Mesendoderm (in vitro differentiated cells): Measurements from ENCODE around the gene RPS21.

Source experiments
- DNase-seq: peaks from one replicate; pipeline ENCODE4 v3.0.0; 2013
- H2AK5ac ChIP-seq: 2 replicates; pipeline ENCODE4 v1.6.1; 2013; ENCODE audit warnings: low read length, inconsistent platforms
- H2BK120ac ChIP-seq: 2 replicates; pipeline ENCODE4 v1.6.1; 2013; ENCODE audit warnings: low read depth, mild to moderate bottlenecking, low read length, moderate library complexity, mixed read lengths
- H2BK15ac ChIP-seq: replicated peaks from 2 replicates; pipeline ENCODE4 v1.6.1; 2013; ENCODE audit warnings: low read depth, mild to moderate bottlenecking, moderate library complexity
- H2BK5ac ChIP-seq: 2 replicates; pipeline ENCODE4 v1.6.1; 2013; ENCODE audit warnings: low read length, inconsistent platforms
- H3K18ac ChIP-seq: 2 replicates; pipeline ENCODE4 v1.6.1; 2013; ENCODE audit warnings: mild to moderate bottlenecking, low read length, mixed read lengths
- H3K23ac ChIP-seq: one replicate; pipeline ENCODE4 v1.6.1; 2013; ENCODE audit warnings: low read length
- H3K27ac ChIP-seq: 2 replicates; pipeline ENCODE4 v1.5.1; 2013; ENCODE audit warnings: low read depth, mild to moderate bottlenecking, inconsistent platforms, low read length, moderate library complexity
- H3K27me3 ChIP-seq: 2 replicates; pipeline ENCODE4 v1.6.1; 2013; ENCODE audit warnings: low read length, control low read depth, mild to moderate bottlenecking, inconsistent platforms; ENCODE audit not compliant: insufficient read depth, poor library complexity
- H3K36me3 ChIP-seq: 2 replicates; pipeline ENCODE4 v1.6.1; 2013; ENCODE audit warnings: low read length, inconsistent platforms; ENCODE audit not compliant: control insufficient read depth, insufficient read depth
- H3K4ac ChIP-seq: one replicate; pipeline ENCODE4 v1.6.1; 2013; ENCODE audit warnings: low read depth, mild to moderate bottlenecking, low read length, moderate library complexity
- H3K4me1 ChIP-seq: 2 replicates; pipeline ENCODE4 v1.6.1; 2013; ENCODE audit warnings: low read depth, low read length, inconsistent platforms; ENCODE audit not compliant: control insufficient read depth
- H3K4me2 ChIP-seq: 2 replicates; pipeline ENCODE4 v1.6.1; 2013; ENCODE audit warnings: low read length
- H3K4me3 ChIP-seq: 2 replicates; pipeline ENCODE4 v1.5.1; 2013; ENCODE audit warnings: mild to moderate bottlenecking, low read length
- H3K56ac ChIP-seq: one replicate; pipeline ENCODE4 v1.6.1; 2013; ENCODE audit warnings: low read length
- H3K79me1 ChIP-seq: 2 replicates; pipeline ENCODE4 v1.6.1; 2013; ENCODE audit warnings: low read length, inconsistent platforms
- H3K79me2 ChIP-seq: 2 replicates; pipeline ENCODE4 v1.6.1; 2013; ENCODE audit warnings: mild to moderate bottlenecking, low read length; ENCODE audit not compliant: control insufficient read depth, insufficient read depth
- H3K9ac ChIP-seq: 2 replicates; pipeline ENCODE4 v1.6.1; 2013; ENCODE audit warnings: low read length, inconsistent platforms
- H4K5ac ChIP-seq: one replicate; pipeline ENCODE4 v1.6.1; 2013; ENCODE audit warnings: low read length
- H4K8ac ChIP-seq: one replicate; pipeline ENCODE4 v1.6.1; 2013; ENCODE audit warnings: low read depth, mild to moderate bottlenecking, control low read depth, low read length, moderate library complexity
- WGBS: extraction: QIAGEN DNeasy Blood & Tissue Kit; methylation state at CpG from one replicate; pipeline ENCODE4 v1.1.7; 2013; ENCODE audit warnings: low lambda C conversion rate, missing lambda C conversion rate; ENCODE audit not compliant: insufficient coverage; ENCODE audit errors: extremely low coverage; 5-methylcytosine and 5-hydroxymethylcytosine counted together

RPS21 gene

DNA sequence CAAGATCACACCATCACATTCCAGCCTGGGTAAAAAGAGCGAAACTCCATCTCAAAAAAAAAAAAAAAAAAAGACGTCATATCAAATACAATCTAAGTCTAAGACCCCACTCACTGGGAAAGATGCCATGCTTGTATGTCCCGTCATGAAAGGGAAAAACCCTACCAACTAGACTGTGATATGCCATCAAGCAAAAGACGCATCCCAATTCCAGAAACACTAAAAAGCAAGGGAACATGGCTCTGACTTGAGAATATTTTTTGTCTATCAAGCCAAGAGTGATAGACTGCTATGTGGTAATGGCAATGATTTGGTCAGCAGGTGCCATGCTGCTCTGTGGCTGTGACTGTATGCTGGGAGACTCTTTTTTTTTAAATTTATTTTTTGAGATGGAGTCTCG lies 42.8 kb upstream of the RPS21 start:
- H4K8ac ChIP-seq = no peak overlapping the region
- peaks cover 2% of the 10 kb centered on the region for H3K36me3 ChIP-seq
- H2BK15ac ChIP-seq = no peak overlapping the region
- H3K23ac ChIP-seq = no peak overlapping the region
- no peak overlapping the region for H3K9ac ChIP-seq
- no peak overlapping the region for H3K18ac ChIP-seq
- no peak overlapping the region for H3K4me2 ChIP-seq
- no peaks in the 10 kb centered on the region for H3K79me1 ChIP-seq
- H3K27ac ChIP-seq = no peak overlapping the region
- H3K4ac ChIP-seq = no peak overlapping the region
- H2AK5ac ChIP-seq = no peak overlapping the region
- no peak for DNase-seq
- no peaks in the 10 kb centered on the region for H3K27me3 ChIP-seq
- H3K4me3 ChIP-seq = no peak overlapping the region
- no CpG with 5 or more reads among the region's 5 CpGs for WGBS
- H3K4me1 ChIP-seq = no peaks in the 10 kb centered on the region
- no peak overlapping the region for H3K56ac ChIP-seq
- H4K5ac ChIP-seq = no peak overlapping the region
- no peak overlapping the region for H2BK120ac ChIP-seq
- H3K79me2 ChIP-seq = no peaks in the 10 kb centered on the region
- no peak overlapping the region for H2BK5ac ChIP-seq

DNA sequence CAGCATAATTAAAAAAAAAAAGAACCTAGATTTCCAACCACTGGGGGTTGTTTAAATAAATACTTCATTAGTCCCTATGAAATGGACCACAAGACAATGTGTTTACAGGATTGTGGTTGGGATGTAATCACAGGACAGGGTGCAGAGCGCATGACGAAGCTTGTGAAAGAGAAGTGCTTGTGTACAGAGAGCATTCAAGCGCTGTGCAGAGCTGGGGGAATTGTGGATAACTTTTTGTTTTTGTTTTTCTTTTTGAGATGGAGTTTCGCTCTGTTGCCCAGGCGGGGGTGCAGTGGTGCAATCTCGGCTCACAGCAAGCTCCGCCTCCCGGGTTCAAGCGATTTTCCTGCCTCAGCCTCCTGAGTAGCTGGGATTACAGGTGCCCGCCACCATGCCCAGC lies 42.1 kb upstream of the RPS21 start:
- Histone ChIP-seq H3K56ac (no peak overlapping the region), H3K27ac (no peak overlapping the region), H4K5ac (no peak overlapping the region), H3K4me1 (no peaks in the 10 kb centered on the region), H2AK5ac (no peak overlapping the region), H3K79me2 (no peaks in the 10 kb centered on the region), H3K79me1 (no peaks in the 10 kb centered on the region), H4K8ac (no peak overlapping the region), H2BK15ac (no peak overlapping the region), H3K4ac (no peak overlapping the region), H3K4me3 (no peak overlapping the region), H3K23ac (no peak overlapping the region), H3K18ac (no peak overlapping the region), H3K4me2 (no peak overlapping the region), H3K27me3 (no peaks in the 10 kb centered on the region), H2BK5ac (no peak overlapping the region), H2BK120ac (no peak overlapping the region), H3K36me3 (peaks cover 2% of the 10 kb centered on the region), H3K9ac (no peak overlapping the region)
- no CpG with 5 or more reads among the region's 10 CpGs for WGBS
- no peak for DNase-seq

GRCh38 chr20:62345681-62346370 lies 41.1 kb upstream of the RPS21 start:
- H3K79me2 ChIP-seq = no peaks in the 10 kb centered on the region
- no peak overlapping the region for H3K56ac ChIP-seq
- no peak overlapping the region for H3K27ac ChIP-seq
- no peak overlapping the region for H2AK5ac ChIP-seq
- H3K27me3 ChIP-seq = no peaks in the 10 kb centered on the region
- no peaks in the 10 kb centered on the region for H3K4me1 ChIP-seq
- peaks cover 2% of the 10 kb centered on the region for H3K36me3 ChIP-seq
- H3K79me1 ChIP-seq = no peaks in the 10 kb centered on the region
- H2BK5ac ChIP-seq = no peak overlapping the region
- DNase-seq = no peak
- no peak overlapping the region for H3K23ac ChIP-seq
- no peak overlapping the region for H3K18ac ChIP-seq
- no peak overlapping the region for H2BK120ac ChIP-seq
- no peak overlapping the region for H4K8ac ChIP-seq
- H3K4me2 ChIP-seq = no peak overlapping the region
- no peak overlapping the region for H2BK15ac ChIP-seq
- no peak overlapping the region for H3K9ac ChIP-seq
- no peak overlapping the region for H3K4me3 ChIP-seq
- H3K4ac ChIP-seq = no peak overlapping the region
- H4K5ac ChIP-seq = no peak overlapping the region
- no CpG with 5 or more reads among the region's 25 CpGs for WGBS

GRCh38 chr20:62346398-62347150 lies 40.3 kb upstream of the RPS21 start:
- Histone ChIP-seq H3K23ac (no peak overlapping the region), H3K18ac (no peak overlapping the region), H3K4me2 (no peak overlapping the region), H3K36me3 (peaks cover 2% of the 10 kb centered on the region), H2BK15ac (no peak overlapping the region), H3K27ac (no peak overlapping the region), H3K27me3 (no peaks in the 10 kb centered on the region), H4K8ac (no peak overlapping the region), H4K5ac (no peak overlapping the region), H2BK5ac (no peak overlapping the region), H3K79me2 (no peaks in the 10 kb centered on the region), H3K79me1 (no peaks in the 10 kb centered on the region), H2AK5ac (no peak overlapping the region), H3K9ac (no peak overlapping the region), H3K4ac (no peak overlapping the region), H2BK120ac (no peak overlapping the region), H3K4me3 (no peak overlapping the region), H3K56ac (no peak overlapping the region), H3K4me1 (no peaks in the 10 kb centered on the region)
- DNase-seq = no peak
- no CpG with 5 or more reads among the region's 34 CpGs for WGBS

- Histone ChIP-seq H4K8ac (no peak overlapping the region), H3K9ac (no peak overlapping the region), H3K79me2 (no peaks in the 10 kb centered on the region), H3K23ac (no peak overlapping the region), H2BK120ac (no peak overlapping the region), H3K56ac (no peak overlapping the region), H3K36me3 (peaks cover 2% of the 10 kb centered on the region), H3K18ac (no peak overlapping the region), H2AK5ac (no peak overlapping the region), H3K4me2 (no peak overlapping the region), H4K5ac (no peak overlapping the region), H3K79me1 (no peaks in the 10 kb centered on the region), H3K4me1 (no peaks in the 10 kb centered on the region), H2BK5ac (no peak overlapping the region), H3K27me3 (no peaks in the 10 kb centered on the region), H2BK15ac (no peak overlapping the region), H3K27ac (no peak overlapping the region), H3K4me3 (no peak overlapping the region), H3K4ac (no peak overlapping the region)
- DNase-seq = no peak
- no CpG with 5 or more reads among the region's 10 CpGs for WGBS
These were observed 39.8 kb upstream of the RPS21 start for GRCh38 chr20:62347151-62347404.

DNA sequence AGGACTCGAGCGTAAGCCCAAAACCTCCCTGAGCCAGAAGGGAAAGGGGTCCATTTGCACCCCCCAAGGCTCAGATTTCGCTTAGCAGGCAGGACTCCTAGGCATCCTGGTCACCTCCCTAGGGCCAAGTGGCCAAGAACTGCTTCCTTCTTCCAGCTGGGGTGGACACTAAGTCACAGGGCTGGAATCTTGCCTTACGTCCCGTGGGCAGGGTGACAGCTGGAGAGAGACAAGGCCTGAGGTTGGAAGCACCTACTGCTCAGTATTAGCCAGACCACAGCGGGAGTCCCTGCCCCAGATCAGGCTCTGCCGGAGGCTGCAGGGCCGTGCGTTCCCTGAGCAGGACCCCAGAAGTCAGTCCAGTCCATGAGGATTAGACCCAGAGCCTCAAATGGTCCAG lies 39.5 kb upstream of the RPS21 start:
- Histone ChIP-seq H3K79me2 (no peaks in the 10 kb centered on the region), H2BK120ac (no peak overlapping the region), H3K27ac (no peak overlapping the region), H3K23ac (no peak overlapping the region), H3K18ac (no peak overlapping the region), H3K9ac (no peak overlapping the region), H2BK15ac (no peak overlapping the region), H3K56ac (no peak overlapping the region), H4K8ac (no peak overlapping the region), H3K4me3 (no peak overlapping the region), H2BK5ac (no peak overlapping the region), H3K4ac (no peak overlapping the region), H3K4me2 (no peak overlapping the region), H3K4me1 (no peaks in the 10 kb centered on the region), H2AK5ac (no peak overlapping the region), H4K5ac (no peak overlapping the region), H3K27me3 (no peaks in the 10 kb centered on the region), H3K79me1 (no peaks in the 10 kb centered on the region), H3K36me3 (peaks cover 2% of the 10 kb centered on the region)
- WGBS = no CpG with 5 or more reads among the region's 9 CpGs
- DNase-seq = no peak
